Umbilical cord (tissue), 2 donors: ENCODE results near the gene ANGEL1. TPM values are rescaled to one million over a fixed set of nuclear protein-coding genes. Genes with fewer than 3 reads are reported as not detected.

Experiments
- DNase-seq: peaks from one replicate; pipeline ENCODE4 v3.0.0-alpha.2; 2015; ENCODE audit warnings: low spot score
- total RNA-seq: library from RNA; depleted of rRNA; stranded (reverse); fragments of >200 nt; gene quantifications from one replicate; pipeline ENCODE4 v1.2.3, GENCODE V29; 2014; ENCODE audit warnings: low replicate concordance; ENCODE audit not compliant: insufficient read depth

The ANGEL1 gene
- total RNA-seq, 1 donor from 2014 or later = 5.1 TPM

DNA sequence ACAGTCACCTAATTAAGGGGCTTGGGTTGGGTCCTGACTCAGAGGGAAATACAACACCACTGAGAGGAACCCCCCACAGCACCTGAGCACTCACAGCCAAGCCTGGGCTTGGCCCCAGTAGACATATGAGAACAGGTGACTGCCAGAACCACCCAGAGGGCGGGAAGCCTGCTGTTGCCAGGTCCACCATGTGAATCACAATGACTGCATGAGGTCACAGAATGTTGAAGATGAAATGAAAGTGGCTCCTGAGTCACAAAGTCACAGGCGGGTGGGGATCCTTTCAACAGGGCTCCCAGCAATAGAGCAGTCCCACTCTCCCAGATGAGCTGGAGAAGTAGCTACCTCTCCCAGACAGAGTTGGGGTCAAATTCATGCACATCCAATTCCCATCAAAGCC is 13.4 kb upstream of the ANGEL1 start, which contains the start of gene LRRC74A:
LRRC74A (plus strand) TSS at position 287 of the 400 bp plus-strand sequence. CDS start 290 bp downstream, outside the sequence.
- DNase-seq = no peak

GRCh38 chr14:76820700-76821099 is 8.0 kb upstream of the ANGEL1 start:
- no peak for DNase-seq

- DNase-seq = no peak
These were observed 2.3 kb upstream of the ANGEL1 start for GRCh38 chr14:76814726-76815645.

GRCh38 chr14:76812093-76812421 is 625 bp downstream of the ANGEL1 start:
- DNase-seq = peak; percentile 7

DNA sequence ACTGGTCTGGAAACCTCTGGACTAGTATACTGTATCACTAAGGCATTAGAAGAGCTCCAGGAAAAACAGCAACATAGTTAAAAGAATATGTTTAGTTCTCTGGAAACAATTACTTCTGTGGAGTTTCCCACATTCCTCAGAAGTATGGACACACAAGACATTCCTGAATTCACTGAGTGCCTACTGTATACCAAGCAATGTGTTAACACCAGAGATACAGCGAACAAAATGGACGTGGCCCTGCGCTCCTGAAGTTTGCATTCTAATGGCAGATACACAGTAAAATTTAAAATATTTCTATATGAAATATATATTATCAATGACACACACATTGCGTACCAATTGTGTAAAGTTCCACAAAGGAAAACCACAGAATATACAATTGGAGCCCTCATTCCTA is 1.1 kb downstream of the ANGEL1 start:
- no peak for DNase-seq

GRCh38 chr14:76810953-76811400 is 1.7 kb downstream of the ANGEL1 start:
- peak; percentile 42 for DNase-seq

DNA sequence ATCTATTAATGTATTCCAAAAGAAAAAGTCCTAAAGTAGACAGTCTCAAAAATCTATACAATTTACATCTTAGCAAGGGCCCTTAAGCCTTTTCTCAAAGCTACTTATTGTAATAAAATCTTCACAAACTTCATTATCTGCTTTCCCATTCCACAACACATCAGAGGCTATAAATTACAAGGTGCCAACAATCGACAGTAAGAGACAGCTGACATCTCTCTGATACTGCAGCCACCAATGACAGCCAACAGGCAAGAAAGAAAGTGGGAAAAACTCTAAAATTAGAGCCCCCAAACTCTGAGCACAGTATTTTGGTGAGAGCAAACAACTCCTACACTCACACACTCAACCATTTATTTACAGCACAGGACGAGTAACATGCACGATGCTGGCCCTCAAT is 2.2 kb downstream of the ANGEL1 start:
- no peak for DNase-seq

DNA sequence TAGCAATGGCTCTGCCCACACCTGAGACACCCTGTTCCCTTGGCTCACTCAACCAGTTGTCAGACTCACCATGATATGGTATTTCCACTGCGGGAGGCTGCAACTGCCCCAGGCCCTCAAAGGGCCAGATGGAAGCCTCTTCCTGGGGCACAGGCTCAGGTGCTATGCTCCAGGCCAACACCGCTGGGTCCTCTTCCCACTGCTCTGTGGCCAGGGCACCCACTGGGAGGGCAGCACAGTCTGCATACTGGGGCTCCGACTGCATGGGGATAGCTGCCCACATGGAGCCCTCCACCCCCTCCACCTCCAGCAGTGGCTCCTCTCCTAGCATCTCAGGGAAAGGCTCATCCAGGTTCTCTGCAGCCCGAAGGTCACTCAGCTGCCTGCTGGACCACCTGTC is 3.7 kb downstream of the ANGEL1 start:
- DNase-seq = no peak

DNA sequence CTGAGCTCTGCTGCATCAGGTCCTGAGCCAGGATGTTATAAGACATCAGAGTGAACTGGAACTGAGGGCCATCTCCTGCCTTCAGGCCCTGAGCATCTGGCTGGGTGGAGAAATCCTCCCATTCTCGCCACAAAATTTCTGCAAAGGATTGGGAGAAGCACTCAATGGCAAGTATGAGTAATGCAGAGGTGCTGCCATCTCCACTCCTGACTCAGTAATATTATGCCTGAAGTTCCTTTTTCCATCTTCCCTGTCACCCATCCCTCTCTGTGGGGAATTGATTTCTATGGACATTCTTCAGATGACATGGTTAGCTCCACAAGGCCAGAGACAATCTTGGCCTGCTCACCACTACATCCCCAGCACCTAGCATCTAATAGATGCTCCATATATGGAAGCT is 4.7 kb downstream of the ANGEL1 start:
- DNase-seq = no peak

DNA sequence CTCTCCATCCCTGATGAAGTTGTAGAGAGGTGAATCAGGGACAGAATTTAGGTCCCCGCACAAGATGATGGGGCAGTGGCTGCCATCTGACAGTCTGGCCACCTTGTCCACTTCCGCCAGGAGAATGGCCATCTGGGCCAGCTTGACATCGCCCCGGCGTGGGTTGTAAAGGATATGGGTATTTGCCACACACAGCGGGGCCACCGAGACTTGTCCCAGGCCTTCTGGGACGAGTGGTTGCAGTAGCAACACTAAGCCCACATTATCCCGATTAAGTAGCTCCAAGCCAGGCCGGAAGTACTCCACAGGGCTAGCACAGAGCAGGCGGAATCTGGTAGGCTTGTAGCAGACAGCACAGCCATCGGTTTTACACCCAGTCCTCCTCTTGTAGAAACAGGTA is 6.2 kb downstream of the ANGEL1 start:
- no peak for DNase-seq

DNA sequence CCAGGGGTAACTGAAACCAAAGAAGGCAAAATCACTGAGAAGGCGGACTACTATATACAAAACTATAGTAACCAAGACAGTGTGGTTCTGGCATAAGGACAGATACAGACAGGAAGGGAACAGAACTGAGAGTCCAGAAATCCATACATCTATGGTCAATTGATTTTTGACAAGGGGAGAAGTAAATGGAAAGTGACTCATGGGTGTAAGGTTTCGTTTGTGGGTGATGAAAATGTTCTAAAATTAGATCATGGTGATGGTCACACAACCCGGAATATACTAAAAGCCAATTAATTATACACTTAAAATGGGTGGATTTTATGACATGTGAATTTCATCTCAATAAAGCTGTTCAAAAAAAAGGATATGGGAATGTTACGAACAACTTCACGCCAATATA is 18.7 kb downstream of the ANGEL1 start:
- no peak for DNase-seq

GRCh38 chr14:76793324-76793723 is 19.4 kb downstream of the ANGEL1 start:
- DNase-seq = no peak

DNA sequence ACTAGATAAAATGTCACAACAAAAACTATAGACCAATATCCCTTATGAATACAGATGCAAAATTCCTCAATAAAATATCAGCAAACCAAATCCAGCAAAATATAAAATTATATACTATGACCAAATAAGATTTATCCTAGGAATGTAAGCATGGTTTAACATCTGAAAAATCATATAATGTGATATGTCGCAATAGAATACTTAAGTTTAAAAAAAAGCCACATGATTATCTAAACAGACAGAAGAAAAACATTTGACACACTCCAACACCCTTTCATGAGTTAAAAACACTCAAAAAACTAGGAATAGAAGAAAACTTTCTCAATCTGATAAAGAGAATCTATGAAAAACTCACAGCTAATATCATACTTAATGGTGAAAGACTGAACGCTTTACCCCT is 20.3 kb downstream of the ANGEL1 start:
- no peak for DNase-seq

GRCh38 chr14:76786601-76787000 is 26.1 kb downstream of the ANGEL1 start:
- no peak for DNase-seq

DNA sequence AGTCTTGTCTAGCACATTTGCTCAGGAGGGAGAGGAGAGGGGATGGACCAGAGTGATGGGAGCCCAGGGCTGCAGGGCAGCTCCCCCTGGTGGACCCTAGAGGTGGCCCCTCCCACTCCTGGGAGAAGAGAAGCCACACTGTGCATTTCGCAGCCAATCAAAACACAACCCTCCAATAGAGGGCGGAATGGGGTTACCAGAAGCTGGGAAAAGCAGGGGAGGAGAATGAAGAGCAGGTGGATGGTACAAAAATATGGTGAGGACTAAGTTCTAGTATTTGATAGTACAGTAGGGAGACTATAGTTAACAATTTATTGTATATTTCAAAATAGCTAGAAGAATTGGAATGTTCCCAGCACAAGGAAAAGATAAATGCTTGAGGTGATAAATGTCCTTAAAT is 27.8 kb downstream of the ANGEL1 start:
- DNase-seq = peak; percentile 70

DNA sequence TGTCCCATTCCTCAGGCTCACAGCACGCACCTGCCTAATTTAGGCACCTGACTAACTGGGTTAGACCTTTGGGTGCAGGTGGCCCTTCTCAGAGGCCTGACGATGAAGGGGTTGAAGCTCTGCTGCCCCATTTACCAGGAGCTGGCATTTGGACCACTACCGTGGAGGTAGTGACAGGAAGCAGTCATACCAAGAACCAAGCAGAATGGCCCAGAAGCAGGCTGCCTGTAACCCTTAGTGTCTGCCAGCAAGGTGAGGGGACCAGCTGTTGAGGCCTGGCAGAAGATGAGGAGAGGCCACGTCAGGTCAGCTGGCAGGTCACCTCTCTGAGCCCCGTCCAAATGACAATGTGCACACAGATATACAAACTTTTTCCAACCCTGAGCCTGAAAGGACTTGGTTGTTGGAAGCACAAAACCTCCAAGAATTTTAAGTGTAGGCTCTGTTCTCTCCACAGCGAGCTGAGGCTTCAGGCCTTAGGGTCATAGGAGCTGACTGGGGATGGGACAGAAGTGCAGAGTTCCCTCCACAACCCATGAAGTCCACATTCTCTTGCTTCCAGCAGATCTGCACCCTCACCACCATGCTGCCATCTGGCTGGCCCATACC is 28.3 kb downstream of the ANGEL1 start:
- DNase-seq = no peak

GRCh38 chr14:76782885-76783566 is 29.7 kb downstream of the ANGEL1 start:
- DNase-seq = no peak

DNA sequence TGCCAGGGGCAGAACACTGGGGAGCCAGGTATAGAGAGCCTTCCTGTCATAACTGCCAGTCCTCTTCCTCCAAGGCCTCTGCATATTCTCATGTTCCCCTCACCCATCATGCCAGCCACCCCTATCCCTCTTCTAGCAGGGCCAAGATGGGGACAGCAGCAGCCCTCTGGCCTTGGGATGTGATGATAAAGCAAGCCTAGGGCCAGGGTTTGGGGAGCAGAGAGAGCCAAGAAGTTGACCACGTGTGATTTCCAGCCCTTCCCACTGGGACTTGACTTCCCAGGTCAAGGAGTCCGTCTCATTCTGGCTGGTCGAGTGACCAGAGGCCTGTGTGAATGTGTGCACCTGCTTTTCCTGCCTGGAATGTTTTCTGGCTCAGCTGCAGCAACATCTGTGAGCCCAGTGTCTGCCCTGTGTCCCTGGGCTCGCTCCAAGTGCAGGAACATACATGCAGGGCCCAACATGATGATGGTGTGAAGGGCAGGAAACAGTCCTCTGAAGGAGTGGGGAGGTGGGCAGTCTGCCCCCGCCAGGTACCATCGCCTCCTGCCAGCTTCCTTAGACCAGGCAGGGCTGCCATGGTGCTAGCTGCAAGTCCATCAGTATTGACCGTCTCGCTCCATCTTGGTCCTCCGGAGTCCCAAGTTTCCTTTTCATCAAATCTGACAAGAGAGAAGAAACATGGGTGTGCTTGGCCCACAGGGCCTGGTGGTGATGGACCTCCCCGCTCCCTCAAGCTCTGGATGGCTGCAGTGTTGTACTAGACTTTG is 30.4 kb downstream of the ANGEL1 start:
- DNase-seq = no peak

GRCh38 chr14:76781648-76782051 is 31.0 kb downstream of the ANGEL1 start:
- DNase-seq = no peak

DNA sequence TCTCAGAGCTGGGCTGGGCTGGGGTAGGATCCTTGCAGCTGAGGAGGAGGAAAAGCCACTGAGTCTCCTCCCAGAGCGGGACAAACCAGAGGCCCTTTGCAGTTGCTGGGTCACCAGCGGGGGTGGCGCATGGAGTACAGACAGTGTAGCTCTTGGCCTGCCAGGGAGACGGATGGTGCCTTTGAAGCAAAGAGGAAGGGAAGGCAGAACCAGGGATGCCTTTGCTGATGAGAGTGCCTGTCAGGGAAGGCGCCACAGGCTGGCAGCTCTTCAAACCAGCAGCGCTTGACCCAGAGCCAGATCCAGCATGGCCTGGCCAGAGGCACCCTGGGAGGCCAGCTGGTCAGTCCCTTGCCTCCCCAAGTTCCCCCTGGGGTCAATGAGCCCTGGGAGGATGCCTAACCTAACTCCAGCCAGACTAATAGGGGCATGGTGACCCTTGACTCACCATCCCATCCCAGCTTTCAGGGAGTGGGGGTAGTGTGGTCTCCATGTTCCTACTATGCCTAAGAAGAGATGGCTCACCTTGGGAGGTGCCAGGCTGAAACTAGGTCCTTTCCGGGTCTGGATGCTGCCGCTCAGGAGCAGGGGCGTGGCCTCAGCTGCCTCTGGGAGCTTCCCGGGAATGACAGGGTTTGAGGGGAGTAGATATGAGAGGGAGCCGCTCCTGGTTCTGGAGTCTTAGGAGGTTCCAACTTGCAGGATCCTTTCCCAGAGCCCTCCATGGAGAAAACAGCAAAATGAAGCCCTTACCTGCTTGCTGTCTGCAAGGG is 31.6 kb downstream of the ANGEL1 start:
- no peak for DNase-seq

DNA sequence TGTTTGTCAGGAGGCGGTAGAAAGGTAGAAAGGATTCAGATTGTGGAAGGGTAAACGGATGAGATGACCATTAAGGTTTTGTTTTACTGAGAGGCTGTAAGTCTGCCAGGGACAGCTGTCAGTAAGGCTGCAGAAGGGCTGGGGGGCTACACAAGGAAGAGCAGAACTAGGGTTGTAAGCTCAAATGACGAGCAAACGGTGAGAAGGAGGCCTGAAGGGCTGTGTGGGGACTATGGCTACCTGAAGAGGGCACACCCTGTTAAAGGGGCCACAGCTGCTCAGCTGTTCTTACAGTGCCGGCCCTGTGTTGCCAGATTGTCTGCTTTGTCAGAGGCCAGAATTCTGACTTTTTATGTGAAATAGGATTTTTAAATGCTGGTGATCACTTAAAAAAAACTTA is 32.3 kb downstream of the ANGEL1 start:
- no peak for DNase-seq
